ENCODE results near the gene SYPL1.

- no peak for TF ChIP-seq CTCF (IDR thresholded peaks at IDR 0.05; ENCODE audit: poor library complexity)
- no peak for TF ChIP-seq EZH2 (IDR thresholded peaks at IDR 0.05; ENCODE audit: borderline replicate concordance)
Measured at GRCh38 chr7:106085015-106085414, 27.1 kb downstream of the SYPL1 start.

Measured in hepatocyte (in vitro differentiated cells).